ENCODE results near the gene G0S2.

DNA sequence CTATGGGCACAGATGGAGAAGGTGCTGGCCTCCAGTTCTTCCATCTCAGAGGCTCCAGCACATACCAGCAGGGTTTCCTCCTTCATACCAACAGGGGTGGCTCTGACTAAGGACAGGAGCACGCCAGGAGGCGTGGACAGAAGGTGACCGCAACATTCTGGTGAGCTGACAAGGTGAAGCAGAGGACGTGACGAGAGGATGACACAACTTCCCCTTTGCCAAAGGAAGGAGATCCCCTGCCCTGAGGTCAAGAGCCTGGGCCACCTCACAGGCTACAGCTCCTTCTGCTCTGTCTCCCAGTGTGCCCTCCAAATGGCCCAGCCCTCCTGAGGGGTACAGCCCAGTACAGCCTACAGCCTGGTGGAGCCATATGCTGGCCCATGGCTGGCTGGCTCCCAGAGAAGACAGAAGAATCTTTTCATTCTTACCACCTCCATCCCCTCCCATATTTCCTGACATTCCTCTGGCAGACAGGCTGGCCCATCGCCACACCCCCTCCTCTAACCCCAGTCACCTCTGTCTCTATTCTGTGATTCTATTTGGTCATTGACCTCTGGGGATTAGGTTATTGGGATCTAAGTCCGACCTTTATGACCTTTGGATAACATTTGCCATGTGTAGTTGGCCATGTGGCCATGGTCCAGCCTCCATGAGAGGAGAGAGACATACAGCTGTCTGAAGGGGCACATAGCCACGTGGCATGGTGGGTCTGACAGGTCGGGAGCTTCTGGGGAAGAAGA lies 17.9 kb upstream of the G0S2 start:
- no peak for TF ChIP-seq ZNF621 (tag by site-specific recombination; IDR thresholded peaks at IDR 0.05)
- TF ChIP-seq ZNF16 (tag by site-specific recombination; IDR thresholded peaks at IDR 0.05; ENCODE audit: low read depth), result no peak
- no peak for TF ChIP-seq ZBTB1 (tag by site-specific recombination; IDR thresholded peaks at IDR 0.05)
- TF ChIP-seq, protein P1, sequence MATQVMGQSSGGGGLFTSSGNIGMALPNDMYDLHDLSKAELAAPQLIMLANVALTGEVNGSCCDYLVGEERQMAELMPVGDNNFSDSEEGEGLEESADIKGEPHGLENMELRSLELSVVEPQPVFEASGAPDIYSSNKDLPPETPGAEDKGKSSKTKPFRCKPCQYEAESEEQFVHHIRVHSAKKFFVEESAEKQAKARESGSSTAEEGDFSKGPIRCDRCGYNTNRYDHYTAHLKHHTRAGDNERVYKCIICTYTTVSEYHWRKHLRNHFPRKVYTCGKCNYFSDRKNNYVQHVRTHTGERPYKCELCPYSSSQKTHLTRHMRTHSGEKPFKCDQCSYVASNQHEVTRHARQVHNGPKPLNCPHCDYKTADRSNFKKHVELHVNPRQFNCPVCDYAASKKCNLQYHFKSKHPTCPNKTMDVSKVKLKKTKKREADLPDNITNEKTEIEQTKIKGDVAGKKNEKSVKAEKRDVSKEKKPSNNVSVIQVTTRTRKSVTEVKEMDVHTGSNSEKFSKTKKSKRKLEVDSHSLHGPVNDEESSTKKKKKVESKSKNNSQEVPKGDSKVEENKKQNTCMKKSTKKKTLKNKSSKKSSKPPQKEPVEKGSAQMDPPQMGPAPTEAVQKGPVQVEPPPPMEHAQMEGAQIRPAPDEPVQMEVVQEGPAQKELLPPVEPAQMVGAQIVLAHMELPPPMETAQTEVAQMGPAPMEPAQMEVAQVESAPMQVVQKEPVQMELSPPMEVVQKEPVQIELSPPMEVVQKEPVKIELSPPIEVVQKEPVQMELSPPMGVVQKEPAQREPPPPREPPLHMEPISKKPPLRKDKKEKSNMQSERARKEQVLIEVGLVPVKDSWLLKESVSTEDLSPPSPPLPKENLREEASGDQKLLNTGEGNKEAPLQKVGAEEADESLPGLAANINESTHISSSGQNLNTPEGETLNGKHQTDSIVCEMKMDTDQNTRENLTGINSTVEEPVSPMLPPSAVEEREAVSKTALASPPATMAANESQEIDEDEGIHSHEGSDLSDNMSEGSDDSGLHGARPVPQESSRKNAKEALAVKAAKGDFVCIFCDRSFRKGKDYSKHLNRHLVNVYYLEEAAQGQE (tag by site-specific recombination; IDR thresholded peaks at IDR 0.05), result no peak
- no peak for TF ChIP-seq ZNF501 (tag by site-specific recombination; IDR thresholded peaks at IDR 0.05)
- no peak for TF ChIP-seq KLF7 (tag by site-specific recombination; IDR thresholded peaks at IDR 0.05; ENCODE audit: borderline replicate concordance)
- no peak for TF ChIP-seq ZBTB7A (tag by site-specific recombination; IDR thresholded peaks at IDR 0.05; ENCODE audit: low read depth)
- TF ChIP-seq, protein P2, sequence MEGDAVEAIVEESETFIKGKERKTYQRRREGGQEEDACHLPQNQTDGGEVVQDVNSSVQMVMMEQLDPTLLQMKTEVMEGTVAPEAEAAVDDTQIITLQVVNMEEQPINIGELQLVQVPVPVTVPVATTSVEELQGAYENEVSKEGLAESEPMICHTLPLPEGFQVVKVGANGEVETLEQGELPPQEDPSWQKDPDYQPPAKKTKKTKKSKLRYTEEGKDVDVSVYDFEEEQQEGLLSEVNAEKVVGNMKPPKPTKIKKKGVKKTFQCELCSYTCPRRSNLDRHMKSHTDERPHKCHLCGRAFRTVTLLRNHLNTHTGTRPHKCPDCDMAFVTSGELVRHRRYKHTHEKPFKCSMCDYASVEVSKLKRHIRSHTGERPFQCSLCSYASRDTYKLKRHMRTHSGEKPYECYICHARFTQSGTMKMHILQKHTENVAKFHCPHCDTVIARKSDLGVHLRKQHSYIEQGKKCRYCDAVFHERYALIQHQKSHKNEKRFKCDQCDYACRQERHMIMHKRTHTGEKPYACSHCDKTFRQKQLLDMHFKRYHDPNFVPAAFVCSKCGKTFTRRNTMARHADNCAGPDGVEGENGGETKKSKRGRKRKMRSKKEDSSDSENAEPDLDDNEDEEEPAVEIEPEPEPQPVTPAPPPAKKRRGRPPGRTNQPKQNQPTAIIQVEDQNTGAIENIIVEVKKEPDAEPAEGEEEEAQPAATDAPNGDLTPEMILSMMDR (tag by site-specific recombination; IDR thresholded peaks at IDR 0.05), result no peak
- no peak for TF ChIP-seq ZNF10 (tag by site-specific recombination; IDR thresholded peaks at IDR 0.05)
